CD4-positive, alpha-beta T cell (primary cell): ENCODE data around the gene ABCC3. TPM values are rescaled to one million over a fixed set of nuclear protein-coding genes. Genes with fewer than 3 reads are reported as not detected.
A peak's percentile ranks its signal among the peaks of the same experiment; 100 is the strongest.

Source experiments
- ATAC-seq: fragments of 200-7000 bp; cut with Tn5 transposase; one replicate; pipeline ENCODE4 v1.10.0; 2022; ENCODE audit warnings: mild to moderate bottlenecking; ENCODE audit not compliant: poor library complexity
- CTCF ChIA-PET: fragments of 350-600 bp; sonication (Branson Sonifier 250); formaldehyde crosslinking; loops from one replicate; lab custom pipeline; 2021; ENCODE audit warnings: antibody characterized with exemption, inconsistent platforms; lab: Charles Lee
- POLR2A ChIA-PET: fragments of 350-600 bp; sonication (Branson Sonifier 250); formaldehyde crosslinking; loops from one replicate; lab custom pipeline; 2021; ENCODE audit warnings: antibody characterized with exemption, inconsistent platforms; lab: Charles Lee
- DNase-seq, 14 experiments: peaks; one replicate each; pipeline ENCODE4 v3.0.0-alpha.2; 2013 to 2020; ENCODE audit warnings: mixed read lengths in 2 of 14
- H3K27ac ChIP-seq, 2 donors: one replicate each; pipeline versions ENCODE4 v1.5.1 to v1.7.0; 2013; ENCODE audit warnings: low read length in 2 of 2, low read depth in 1 of 2, mild to moderate bottlenecking in 1 of 2
- H3K27me3 ChIP-seq, 2 experiments: 1 replicate in 1 of 2; 2 replicates in 1 of 2; pipeline versions ENCODE4 v1.6.1 to v1.7.0; 2013; ENCODE audit warnings: low read length in 2 of 2, control low read depth in 1 of 2, mild to moderate bottlenecking in 1 of 2, moderate library complexity in 1 of 2; ENCODE audit not compliant: insufficient read depth in 2 of 2, control insufficient read depth in 1 of 2
- H3K36me3 ChIP-seq: one replicate; pipeline ENCODE4 v1.6.1; 2013; ENCODE audit warnings: low read length, control low read depth; ENCODE audit not compliant: insufficient read depth
- H3K4me1 ChIP-seq: one replicate; pipeline ENCODE4 v1.6.1; 2013; ENCODE audit warnings: low read length, control low read depth; ENCODE audit not compliant: insufficient read depth
- H3K4me3 ChIP-seq: one replicate; pipeline ENCODE4 v1.5.1; 2013; ENCODE audit warnings: mild to moderate bottlenecking, low read length, moderate library complexity
- H3K9me3 ChIP-seq, 2 experiments: 1 replicate in 1 of 2; 2 replicates in 1 of 2; pipeline versions ENCODE4 v1.6.1 to v1.7.0; 2013; ENCODE audit warnings: low read length in 2 of 2, mild to moderate bottlenecking in 2 of 2, control low read depth in 1 of 2, moderate library complexity in 1 of 2; ENCODE audit not compliant: control insufficient read depth in 1 of 2, insufficient read depth in 1 of 2
- H3K27ac Mint-ChIP-seq: one replicate; pipeline ENCODE4 v1.8.0; 2020; ENCODE audit warnings: mixed read lengths
- H3K27me3 Mint-ChIP-seq: one replicate; pipeline ENCODE4 v1.8.0; 2021; ENCODE audit warnings: mixed read lengths
- H3K36me3 Mint-ChIP-seq: one replicate; pipeline ENCODE4 v1.8.0; 2021; ENCODE audit warnings: low read depth, mixed read lengths
- H3K4me1 Mint-ChIP-seq: one replicate; pipeline ENCODE4 v1.8.0; 2021; ENCODE audit warnings: low read depth, mixed read lengths
- H3K4me3 Mint-ChIP-seq: one replicate; pipeline ENCODE4 v1.8.0; 2020; ENCODE audit warnings: mild to moderate bottlenecking, mixed read lengths
- H3K9me3 Mint-ChIP-seq: one replicate; pipeline ENCODE4 v1.8.0; 2020; ENCODE audit warnings: mixed read lengths
- CTCF ChIP-seq: fragments of 200-600 bp; IDR thresholded peaks from one replicate; pipeline ENCODE4 v1.8.0; 2022; ENCODE audit warnings: antibody characterized with exemption, mild to moderate bottlenecking
- intact Hi-C, 2 experiments: fragments of 100-400 bp; cut with DNase I in 1 of 2; cut with micrococcal nuclease in 1 of 2; formaldehyde crosslinking; loops; one replicate each; pipeline versions ENCODE4 v1.15.1 to v1.9.0; 2023 to 2025; cut with DNase I, micrococcal nuclease
- total RNA-seq, 174 experiments: library from RNA in 2 of 174; stranded (reverse) in 2 of 174; gene quantifications; one replicate each; pipeline ENCODE4 v1.2.3 and lab custom pipeline; 2021 to 2026

ABCC3 gene
- total RNA-seq, 2 experiments from 2014 or later = 0.19 TPM; not detected in 1

GRCh38 chr17:50697062-50697461 is 62.4 kb downstream of the ABCC3 start:
- Histone ChIP-seq H3K27ac (no peak overlapping the region), H3K4me1 (peaks cover 2% of the 10 kb centered on the region), H3K27me3 (no peaks in the 10 kb centered on the region), H3K9me3 (no peaks in the 10 kb centered on the region), H3K4me3 (no peak overlapping the region), H3K36me3 (peaks cover 78% of the 10 kb centered on the region)
- Mint-ChIP-seq H3K27me3 (no peaks in the 10 kb centered on the region), H3K9me3 (no peaks in the 10 kb centered on the region), H3K36me3 (peaks cover 91% of the 10 kb centered on the region), H3K4me3 (no peak overlapping the region), H3K4me1 (peaks cover 26% of the 10 kb centered on the region), H3K27ac (no peak overlapping the region)
- POLR2A ChIA-PET = interaction anchor here (0.7 to 1.0 kb wide), 2 partner anchors 22 to 39 kb away, joined by 3 read pairs; partner anchors contain the start of gene LUC7L3
- DNase-seq (no peak), ATAC-seq (no peak)
- CTCF ChIA-PET = no interaction called here
- TF ChIP-seq CTCF = no peak
- intact Hi-C loops = loop anchor here in 1 of 2 experiments (5.0 kb wide), 4 partner anchors 45 to 220 kb away; partner anchors contain the start of genes ABCC3, RSAD1 and SPATA20

GRCh38 chr17:50697663-50698272 is 63.1 kb downstream of the ABCC3 start:
- Mint-ChIP-seq H3K4me3 (no peak overlapping the region), H3K27me3 (no peaks in the 10 kb centered on the region), H3K36me3 (peaks cover 93% of the 10 kb centered on the region), H3K9me3 (no peaks in the 10 kb centered on the region), H3K27ac (no peak overlapping the region), H3K4me1 (peaks cover 26% of the 10 kb centered on the region)
- TF ChIP-seq CTCF = no peak
- Histone ChIP-seq H3K27ac (no peak overlapping the region), H3K27me3 (no peaks in the 10 kb centered on the region), H3K36me3 (peaks cover 76% of the 10 kb centered on the region), H3K4me1 (peaks cover 2% of the 10 kb centered on the region), H3K4me3 (no peak overlapping the region), H3K9me3 (no peaks in the 10 kb centered on the region)
- ChIA-PET POLR2A (no interaction called here), CTCF (no interaction called here)
- intact Hi-C loops = loop anchor here in 1 of 2 experiments (5.0 kb wide), 4 partner anchors 45 to 220 kb away; partner anchors contain the start of genes ABCC3, RSAD1 and SPATA20
- peak in 2 of 14 experiments; percentile 19 to 21 for DNase-seq
- ATAC-seq = no peak

- Mint-ChIP-seq H3K27me3 (no peaks in the 10 kb centered on the region), H3K9me3 (no peaks in the 10 kb centered on the region), H3K36me3 (peaks cover 92% of the 10 kb centered on the region), H3K4me1 (peaks cover 37% of the 10 kb centered on the region), H3K27ac (no peak overlapping the region), H3K4me3 (no peak overlapping the region)
- no peak for TF ChIP-seq CTCF
- DNase-seq (no peak), ATAC-seq (no peak)
- Histone ChIP-seq H3K27me3 (no peaks in the 10 kb centered on the region), H3K27ac (no peak overlapping the region), H3K36me3 (peaks cover 71% of the 10 kb centered on the region), H3K4me1 (peaks cover 8% of the 10 kb centered on the region), H3K9me3 (no peaks in the 10 kb centered on the region), H3K4me3 (no peak overlapping the region)
- ChIA-PET CTCF (no interaction called here), POLR2A (no interaction called here)
- intact Hi-C loops = loop anchor here in 1 of 2 experiments (5.0 kb wide), 4 partner anchors 43 to 222 kb away; partner anchors contain the start of genes ABCC3, RSAD1 and SPATA20
Observed at GRCh38 chr17:50699410-50699809, 64.7 kb downstream of the ABCC3 start.
